Lower leg skin (tissue), 4 donors: ENCODE results near the gene ARFIP1. TPM values are rescaled to one million over a fixed set of nuclear protein-coding genes. Genes with fewer than 3 reads are reported as not detected.

Source experiments
- DNase-seq, 2 donors: peaks; one replicate each; pipeline ENCODE4 v3.0.0-alpha.2; 2019; ENCODE audit warnings: low spot score in 2 of 2
- H3K4me3 ChIP-seq: fragments of 200-600 bp; sonication (generic); 2 replicates; pipeline ENCODE4 v1.5.1; 2017; ENCODE audit warnings: mild to moderate bottlenecking, low read depth; ENCODE audit not compliant: poor library complexity, severe bottlenecking
- CTCF ChIP-seq, 3 donors: fragments of 450-650 bp; IDR thresholded peaks; one replicate each; pipeline ENCODE4 v1.5.1; 2016; ENCODE audit warnings: antibody characterized with exemption in 3 of 3, mild to moderate bottlenecking in 3 of 3, moderate library complexity in 2 of 3
- POLR2A ChIP-seq, 2 donors: fragments of 450-650 bp; IDR thresholded peaks; one replicate each; pipeline ENCODE4 v1.6.1; 2016 to 2017; ENCODE audit warnings: antibody characterized with exemption in 2 of 2, mild to moderate bottlenecking in 1 of 2, moderate library complexity in 1 of 2
- WGBS, 2 donors: methylation state at CpG; one replicate each; pipeline ENCODE4 v1.1.5; 2018; 5-methylcytosine and 5-hydroxymethylcytosine counted together
- intact Hi-C: fragments of 100-400 bp; cut with DNase I; formaldehyde crosslinking; loops from one replicate; pipeline ENCODE4 v1.15.0; 2023; ENCODE audit warnings: low total_unique reads
- total RNA-seq, 4 donors: library from RNA; depleted of rRNA; stranded (reverse); fragments of >200 nt; gene quantifications; one replicate each; pipeline ENCODE4 v1.1.0, GENCODE V29; 2016

ARFIP1 gene
- total RNA-seq, 4 donors from 2014 or later = 21.3 to 36.1 (median 33.2) TPM

DNA sequence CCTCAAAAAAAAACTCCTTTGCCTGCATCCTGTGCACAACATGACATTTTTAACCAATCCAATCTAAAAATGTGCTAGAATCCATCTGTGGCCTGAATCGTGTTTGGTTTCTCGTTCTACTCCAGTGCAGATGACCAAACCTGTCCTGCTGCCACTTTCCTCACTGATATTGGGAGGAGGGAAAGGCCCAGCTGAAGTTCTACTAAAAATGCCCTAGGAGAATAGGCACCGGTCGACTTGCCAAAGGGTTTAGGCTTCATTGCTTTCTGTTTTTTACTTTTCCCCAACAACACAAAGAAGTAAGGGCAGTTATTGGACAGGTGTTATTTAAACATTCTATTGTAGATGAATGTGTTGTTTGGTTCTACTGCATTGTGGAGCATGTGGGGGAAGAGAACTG, 148.5 kb downstream of the ARFIP1 start:
- 93 to 95% methylated on average over 4 of the region's 4 CpGs for WGBS, 2 donors
- DNase-seq = no peak
- intact Hi-C loops = no loop called here
- TF ChIP-seq CTCF (IDR thresholded peaks at IDR 0.05) = no peak
- TF ChIP-seq POLR2A (IDR thresholded peaks at IDR 0.05) = no peak
- H3K4me3 ChIP-seq = no peak overlapping the region

- no peak for DNase-seq
- intact Hi-C loops = no loop called here
- no peak for TF ChIP-seq POLR2A (IDR thresholded peaks at IDR 0.05)
- TF ChIP-seq CTCF (IDR thresholded peaks at IDR 0.05) = no peak
- WGBS, 2 donors = 35 to 46% methylated on average over 1 of the region's 1 CpG
- no peak overlapping the region for H3K4me3 ChIP-seq
Observed at GRCh38 chr4:152929888-152930287, 150.1 kb downstream of the ARFIP1 start.

- WGBS, 2 donors = 26 to 32% methylated on average over 16 of the region's 16 CpGs
- intact Hi-C loops = no loop called here
- H3K4me3 ChIP-seq = no peak overlapping the region
- DNase-seq = no peak
- TF ChIP-seq CTCF (IDR thresholded peaks at IDR 0.05) (no peak), POLR2A (IDR thresholded peaks at IDR 0.05) (no peak)
Observed at GRCh38 chr4:152935143-152935542, 155.4 kb downstream of the ARFIP1 start.

- 3% methylated on average over 30 to 54 of the region's 75 CpGs for WGBS, 2 donors
- TF ChIP-seq POLR2A (IDR thresholded peaks at IDR 0.05) = no peak
- TF ChIP-seq CTCF (IDR thresholded peaks at IDR 0.05) = no peak
- DNase-seq = no peak
- intact Hi-C loops = no loop called here
- peak within 1 kb of the TSS; percentile 45 for H3K4me3 ChIP-seq
Observed at GRCh38 chr4:152935631-152936445, 156.1 kb downstream of the ARFIP1 start, which contains the start of gene FHDC1. Gene FHDC1, plus strand, starts transcription at chr4:152936323. Its CDS starts 6,735 bp downstream, at chr4:152943058.

- 0 to 1% methylated on average over 50 to 69 of the region's 93 CpGs for WGBS, 2 donors
- peak in 1 of 2 donors; percentile 89 for DNase-seq
- TF ChIP-seq POLR2A (IDR thresholded peaks at IDR 0.05) (no peak), CTCF (IDR thresholded peaks at IDR 0.05) (no peak)
- H3K4me3 ChIP-seq = peak overlapping the region; percentile 45
- intact Hi-C loops = no loop called here
Observed at GRCh38 chr4:152936446-152937335, 156.9 kb downstream of the ARFIP1 start.
